Putamen (tissue), 1 donor: Measurements from ENCODE around the gene YWHAB.

ENCODE experiments used
- DNase-seq: peaks from one replicate; pipeline ENCODE4 v3.0.0-alpha.2; 2016; ENCODE audit warnings: low spot score

Gene YWHAB

DNA sequence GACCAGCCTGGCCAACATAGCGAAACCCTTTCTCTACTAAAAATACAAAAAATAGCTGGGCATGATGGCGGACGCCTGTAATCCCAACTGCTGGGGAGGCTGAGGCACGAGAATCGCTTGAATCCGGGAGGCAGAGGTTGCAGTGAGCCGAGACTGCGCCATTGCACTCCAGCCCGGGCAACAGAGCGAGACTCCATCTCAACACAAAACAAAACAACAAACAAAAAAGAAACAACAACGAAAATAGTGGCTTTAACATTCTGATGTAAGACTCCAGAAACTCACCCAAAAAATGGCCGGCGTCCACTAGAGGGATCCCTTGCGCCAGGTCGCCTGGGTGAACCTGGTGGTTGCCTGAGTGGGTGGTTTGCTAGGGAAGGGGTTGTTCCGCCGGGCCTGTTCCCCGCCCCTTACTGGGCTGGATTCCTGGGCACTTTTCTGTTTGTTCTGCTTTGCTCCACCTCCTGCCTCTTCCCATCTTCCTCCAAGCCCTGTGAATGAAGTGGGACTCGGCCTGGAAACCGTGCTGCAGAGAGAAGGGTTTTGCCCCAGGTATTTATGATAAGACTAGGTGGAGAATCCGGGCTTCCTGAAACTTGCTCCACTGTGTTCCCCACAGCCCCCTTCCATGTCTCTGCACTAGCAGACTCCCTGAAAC is 25.9 kb downstream of the YWHAB start:
- DNase-seq: no peak

DNA sequence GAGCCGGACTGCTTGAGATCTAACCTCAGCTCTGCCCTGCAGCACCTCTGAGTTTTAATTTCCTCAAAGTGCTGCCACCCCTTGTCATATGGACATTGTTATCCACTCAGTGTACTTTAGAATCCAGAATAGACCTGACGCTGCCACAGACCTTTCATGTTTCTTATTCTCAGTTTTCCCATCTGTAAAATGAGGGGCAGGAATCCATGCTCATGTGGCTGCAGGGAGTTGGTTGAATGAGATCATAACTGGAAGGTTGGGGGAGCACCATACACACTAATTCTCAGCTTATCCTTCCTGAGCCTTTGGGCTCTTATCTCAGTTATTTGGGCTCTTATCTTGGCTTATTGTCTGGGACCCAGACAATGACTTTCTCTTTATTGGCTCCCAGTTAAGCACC is 26.7 kb downstream of the YWHAB start:
- DNase-seq: no peak

DNA sequence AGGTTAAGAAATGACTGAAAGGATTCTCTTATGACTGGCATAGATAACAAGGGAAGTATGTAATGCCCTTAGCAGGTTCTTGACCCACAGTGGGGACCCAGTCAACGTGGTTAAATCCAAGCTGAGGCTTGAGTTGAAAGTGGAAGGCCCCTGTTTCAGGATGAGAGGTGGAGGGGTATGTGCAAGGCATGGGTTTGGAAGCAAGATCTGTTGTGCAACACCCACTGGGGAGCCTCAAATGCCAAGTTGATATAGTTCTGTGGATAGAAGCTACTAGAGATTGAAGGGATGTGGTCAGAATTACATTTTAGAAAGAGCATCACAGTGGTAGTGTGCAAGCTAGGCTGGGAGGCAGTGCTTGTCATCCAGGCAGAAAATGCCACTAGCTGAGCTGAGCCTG is 29.4 kb downstream of the YWHAB start:
- DNase-seq: no peak

DNA sequence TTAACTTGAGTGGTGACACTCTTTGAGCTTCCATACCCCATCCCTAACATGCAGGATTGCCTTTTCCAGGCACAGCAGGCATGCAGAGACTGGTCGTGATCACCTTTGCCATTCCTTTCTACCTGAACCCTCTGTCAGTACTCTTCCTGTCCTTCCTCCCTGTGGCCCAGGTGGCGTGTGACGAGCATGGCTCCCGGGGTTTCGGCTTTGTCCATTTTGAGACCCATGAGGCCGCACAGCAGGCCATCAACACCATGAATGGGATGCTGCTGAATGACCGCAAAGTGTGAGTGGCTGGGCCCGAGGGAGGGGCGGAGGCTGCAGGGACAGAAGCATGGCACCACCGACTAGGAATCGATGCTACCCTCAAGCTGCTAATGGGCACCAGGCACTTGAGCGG is 31.1 kb downstream of the YWHAB start:
- no peak for DNase-seq

DNA sequence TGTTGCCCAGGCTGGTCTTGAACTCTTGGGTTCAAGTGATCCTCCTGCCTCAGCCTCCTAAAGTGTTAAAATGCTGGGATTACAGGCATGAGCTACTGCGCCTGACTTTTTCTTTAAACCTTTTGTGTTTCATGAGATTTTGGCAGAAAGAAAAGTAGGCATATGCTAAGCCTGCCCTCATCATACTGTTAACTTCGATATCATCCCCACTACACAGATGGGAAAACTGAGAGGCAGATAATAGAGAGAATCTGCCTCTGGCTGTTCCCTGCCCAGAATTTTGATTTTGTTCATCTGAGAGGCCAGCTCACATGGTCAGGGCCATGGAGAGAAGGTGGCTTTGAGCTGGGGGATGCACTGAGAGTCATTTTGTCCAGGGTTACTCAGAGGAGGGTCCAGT is 31.9 kb downstream of the YWHAB start:
- DNase-seq: no peak

DNA sequence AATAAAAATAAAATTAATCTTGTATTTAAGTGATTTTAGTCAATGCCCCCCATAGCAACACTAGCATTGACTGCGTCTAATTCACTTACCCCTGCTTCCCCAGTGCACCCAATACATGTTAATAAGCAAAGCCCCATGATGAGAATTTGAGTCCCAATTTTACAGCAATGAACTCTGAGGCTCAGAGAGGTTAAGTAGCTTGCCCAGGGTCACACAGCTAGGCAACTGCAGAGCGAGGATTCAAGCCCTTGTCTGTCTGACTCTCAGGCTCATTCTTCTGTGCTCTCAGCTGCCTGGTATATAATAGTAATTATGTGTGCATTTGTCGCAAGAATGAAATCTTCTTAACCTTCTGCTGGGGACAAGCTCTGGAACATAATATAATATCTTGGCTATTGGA is 32.8 kb downstream of the YWHAB start:
- DNase-seq: no peak

DNA sequence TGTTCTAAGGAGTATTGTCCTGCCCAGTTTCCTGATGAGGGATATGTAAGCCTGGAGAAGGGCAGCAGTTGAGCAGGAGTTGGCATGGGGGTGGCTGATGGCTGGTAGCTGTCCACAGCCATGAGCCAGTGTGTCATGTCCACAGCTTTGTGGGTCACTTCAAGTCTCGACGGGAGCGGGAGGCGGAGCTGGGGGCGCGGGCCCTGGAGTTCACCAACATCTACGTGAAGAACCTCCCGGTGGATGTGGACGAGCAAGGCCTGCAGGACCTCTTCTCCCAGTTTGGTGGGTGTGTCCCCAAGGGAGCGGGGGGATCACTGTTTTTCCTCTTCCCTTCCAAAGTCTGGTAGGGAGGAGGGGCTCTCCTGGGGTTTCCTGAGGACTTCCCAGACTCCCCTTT is 33.3 kb downstream of the YWHAB start:
- DNase-seq: no peak

DNA sequence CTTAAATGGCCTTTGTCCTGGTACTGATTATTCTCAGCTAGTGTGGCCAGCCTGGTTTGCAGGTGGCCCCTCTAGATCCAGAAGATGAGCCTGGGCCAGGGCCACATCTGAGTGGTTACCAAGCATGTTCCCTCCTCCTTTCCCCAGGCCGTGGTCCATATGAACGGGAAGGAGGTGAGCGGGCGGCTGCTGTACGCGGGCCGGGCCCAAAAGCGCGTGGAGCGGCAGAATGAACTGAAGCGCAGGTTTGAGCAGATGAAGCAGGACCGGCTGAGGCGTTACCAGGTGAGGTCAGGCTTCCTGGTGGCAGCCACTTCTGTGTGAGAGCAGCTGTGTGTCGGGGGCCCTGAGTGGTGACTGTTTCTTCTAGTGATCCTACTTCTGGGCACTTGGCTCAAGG is 35.9 kb downstream of the YWHAB start:
- no peak for DNase-seq

DNA sequence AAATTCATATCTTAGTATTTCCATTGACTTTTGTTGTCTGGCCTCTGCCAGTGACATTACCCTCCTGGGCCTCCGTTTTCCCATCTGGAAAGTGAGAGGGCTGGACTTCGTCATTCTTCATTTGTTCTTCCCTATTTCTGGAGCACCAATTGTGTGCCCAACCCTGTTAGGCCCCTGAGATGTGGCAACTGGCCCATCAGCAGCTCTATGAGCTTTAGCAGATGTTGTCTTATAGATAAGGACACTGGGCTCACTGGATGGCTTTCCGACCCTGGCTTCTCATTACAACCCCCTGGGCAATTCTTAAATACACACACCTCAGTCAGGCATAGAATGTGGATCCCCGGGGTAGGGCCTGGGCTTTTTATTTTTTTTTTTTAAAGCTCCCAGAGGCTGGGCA is 39.0 kb downstream of the YWHAB start:
- DNase-seq: no peak

DNA sequence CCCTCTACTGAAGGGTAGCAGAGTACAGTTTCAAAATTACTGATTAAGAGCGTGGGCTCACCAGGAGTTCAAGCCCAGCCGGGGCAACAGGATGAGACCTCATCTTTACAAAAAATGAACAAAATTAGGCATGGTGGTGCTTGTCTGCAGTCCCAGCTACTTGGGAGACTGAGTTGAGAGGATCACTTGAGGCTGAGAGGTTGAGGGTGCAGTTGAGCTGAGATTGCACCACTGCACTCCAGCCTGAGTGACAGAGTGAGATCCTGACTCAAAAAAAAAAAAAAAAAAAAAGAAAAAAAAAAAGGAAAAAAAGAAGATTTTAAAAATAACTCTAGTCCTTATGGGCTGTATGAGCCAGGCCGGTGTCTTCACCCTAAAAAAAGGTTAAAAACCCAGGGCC is 43.1 kb downstream of the YWHAB start:
- DNase-seq: no peak

DNA sequence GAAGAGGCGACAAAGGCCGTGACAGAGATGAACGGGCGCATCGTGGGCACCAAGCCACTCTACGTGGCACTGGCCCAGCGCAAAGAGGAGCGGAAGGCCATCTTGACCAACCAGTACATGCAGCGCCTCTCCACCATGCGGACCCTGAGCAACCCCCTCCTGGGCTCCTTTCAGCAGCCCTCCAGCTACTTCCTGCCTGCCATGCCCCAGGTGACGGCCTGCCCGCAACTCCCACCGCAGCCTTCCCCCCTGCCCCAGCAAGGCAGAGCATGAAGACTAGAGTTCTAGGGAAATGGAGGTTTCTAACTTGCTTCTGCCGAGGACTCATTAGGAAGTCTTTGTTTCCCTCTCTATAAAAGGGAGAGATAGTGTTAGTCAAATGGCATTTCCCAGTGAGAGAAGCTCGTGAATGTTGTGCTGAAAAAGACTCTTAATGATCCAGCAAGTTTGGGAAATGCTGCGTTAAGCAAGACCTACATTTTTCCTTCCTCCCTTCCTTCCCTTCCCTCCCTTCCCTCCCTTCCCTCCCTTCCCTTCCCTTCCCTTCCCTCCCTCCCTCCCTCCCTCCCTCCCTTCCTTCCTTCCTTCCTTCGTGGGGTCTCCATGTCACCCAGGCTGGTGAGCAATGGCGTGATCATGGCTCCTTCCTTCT is 45.1 kb downstream of the YWHAB start:
- no peak for DNase-seq

DNA sequence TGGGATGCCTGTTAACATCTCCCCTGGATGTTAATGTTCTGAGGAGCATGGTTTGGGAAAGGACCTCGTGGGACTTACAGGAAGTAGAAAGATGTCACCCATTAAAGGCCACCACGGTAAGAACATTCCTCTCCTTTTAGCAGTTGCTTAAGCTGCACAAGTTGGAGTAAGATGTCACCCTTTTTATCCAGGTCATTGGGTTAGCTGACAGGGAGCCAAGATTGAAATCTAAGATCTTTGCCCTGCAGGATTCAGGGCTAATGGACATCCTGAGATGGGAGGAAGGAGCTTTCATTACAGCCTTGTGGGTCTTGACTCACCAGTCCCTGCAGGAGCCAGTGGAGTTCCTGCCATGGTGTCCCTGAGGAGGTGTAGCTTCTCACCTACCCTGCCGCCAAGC is 46.4 kb downstream of the YWHAB start:
- no peak for DNase-seq

DNA sequence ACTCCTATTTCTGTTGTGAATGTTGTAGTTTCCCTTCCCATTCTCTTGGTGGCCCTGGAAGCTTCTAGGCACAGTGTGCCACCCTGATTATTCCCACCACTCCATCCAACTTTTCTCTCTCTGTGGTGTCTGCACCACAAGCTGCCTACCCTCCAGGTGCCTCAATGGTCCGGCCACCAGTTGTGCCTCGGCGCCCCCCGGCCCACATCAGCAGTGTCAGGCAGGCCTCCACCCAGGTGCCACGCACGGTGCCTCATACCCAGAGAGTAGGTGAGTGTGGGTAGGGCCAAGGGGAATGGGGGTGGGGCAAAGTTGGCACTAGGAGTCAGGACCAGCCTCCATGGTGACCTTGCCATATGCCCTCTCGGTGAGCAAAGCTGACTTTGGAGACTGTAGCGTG is 47.4 kb downstream of the YWHAB start:
- no peak for DNase-seq

DNA sequence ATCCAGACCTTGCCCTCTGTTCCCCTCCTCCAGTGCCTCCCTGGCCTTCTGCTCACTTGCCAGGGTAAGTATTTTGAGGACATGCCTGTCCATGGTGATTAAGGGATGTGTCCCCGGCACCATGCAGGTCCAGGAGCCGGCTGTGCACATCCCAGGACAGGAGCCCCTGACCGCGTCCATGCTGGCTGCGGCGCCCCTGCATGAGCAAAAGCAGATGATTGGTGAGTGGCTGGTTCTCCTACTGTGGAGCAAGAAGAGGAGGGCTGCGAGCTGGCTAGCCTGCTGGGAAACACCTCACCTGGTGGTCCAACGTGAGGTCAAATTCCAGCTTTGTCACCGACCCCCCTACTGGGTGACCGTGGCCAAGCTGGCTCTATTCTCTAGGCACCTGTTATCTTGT is 51.0 kb downstream of the YWHAB start:
- DNase-seq: no peak

DNA sequence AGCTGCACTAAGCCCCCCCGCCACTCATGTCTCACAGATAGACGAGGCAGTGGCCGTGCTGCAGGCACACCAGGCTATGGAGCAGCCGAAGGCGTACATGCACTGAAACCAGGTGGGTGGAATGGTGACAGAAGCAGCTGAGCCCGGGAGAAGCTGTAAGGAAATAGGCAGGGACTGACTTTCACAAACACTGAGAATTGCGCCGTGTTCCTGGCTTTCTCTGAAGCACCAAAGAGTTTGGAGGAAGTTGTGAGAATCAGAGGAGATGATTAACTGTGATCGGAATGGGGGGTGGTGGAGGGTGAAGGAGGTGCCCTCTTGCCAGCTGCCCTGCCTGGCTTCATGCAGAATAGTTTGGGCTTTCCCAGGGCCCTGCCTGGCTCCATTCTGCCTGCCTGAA is 53.1 kb downstream of the YWHAB start:
- peak; percentile 20 for DNase-seq

DNA sequence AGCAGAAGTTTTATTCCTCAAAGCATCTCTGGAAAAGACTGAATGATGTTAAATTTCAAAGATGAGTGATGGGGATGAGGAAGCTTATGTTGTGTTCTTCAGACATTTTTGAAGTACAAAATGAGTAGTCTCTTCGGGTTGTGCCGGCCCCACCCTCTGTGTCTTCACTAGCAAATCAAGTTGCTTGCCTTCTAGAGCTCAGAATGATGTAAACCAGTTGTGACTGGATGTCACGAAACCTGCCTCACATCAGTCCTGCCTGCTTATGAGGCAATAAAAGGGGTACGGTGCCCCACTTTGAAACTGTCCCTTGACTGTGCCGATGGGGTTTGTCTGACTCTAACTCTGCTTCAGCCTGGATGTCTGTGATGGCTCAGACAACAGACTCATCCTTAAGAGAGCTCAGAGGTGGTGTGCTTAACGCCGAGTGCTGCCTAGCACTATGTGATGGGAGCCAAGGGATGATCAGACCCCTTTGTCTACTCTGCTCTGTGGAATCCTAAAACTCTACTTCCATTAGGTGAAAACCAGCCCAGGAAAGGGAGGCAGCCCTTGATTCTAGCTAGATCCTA is 55.7 kb downstream of the YWHAB start:
- no peak for DNase-seq

DNA sequence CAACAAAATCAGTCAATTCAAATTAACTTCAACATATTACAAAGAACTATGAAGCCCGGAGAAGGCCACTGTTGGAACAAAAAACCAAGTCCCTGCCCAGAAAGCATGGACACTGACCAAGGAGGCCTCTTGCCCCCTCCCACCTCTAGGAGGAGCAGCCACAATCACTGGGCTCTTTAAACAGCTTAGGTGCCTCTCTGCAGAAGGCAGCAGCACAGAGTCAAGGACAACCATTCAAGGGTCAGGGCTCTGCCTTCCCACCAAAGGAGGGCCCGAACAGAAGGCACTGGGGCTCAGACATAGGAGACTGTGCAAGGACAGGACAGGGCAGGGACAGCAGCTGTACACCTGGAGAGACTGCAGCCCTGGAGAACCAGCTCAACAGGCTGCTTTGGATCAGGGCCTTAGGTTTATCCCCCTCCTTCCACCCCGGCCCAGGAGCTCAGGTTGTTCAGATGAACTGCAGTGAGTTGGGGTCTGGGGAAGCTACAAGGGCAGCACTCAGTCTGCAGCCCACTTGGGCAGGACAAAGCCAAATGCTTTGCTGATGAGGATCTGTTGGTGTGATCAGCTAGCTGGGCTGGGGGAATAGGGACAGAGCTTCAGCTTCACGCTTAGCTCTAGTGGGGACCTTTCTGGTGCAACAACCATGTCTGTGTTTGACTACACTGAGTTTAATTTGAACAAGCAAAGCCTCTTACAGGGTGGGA is 56.9 kb downstream of the YWHAB start:
- no peak for DNase-seq

DNA sequence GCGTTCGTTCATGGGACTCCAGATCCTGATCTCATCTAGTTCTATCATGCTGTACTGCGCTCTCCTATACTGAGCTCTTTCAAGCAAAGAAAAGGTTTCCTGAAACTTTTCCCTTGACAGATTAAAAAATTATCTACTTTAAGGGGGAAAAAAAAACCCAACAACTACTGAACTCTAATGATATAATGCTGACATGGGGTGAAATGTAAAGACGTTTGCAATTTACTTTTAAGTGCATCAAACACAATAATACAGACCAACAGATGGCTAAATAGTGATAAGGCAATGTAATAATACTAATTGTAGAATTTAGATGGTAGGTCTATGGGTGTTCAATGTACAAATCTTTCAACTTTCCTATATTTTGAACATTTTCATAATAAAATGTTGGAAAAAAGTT is 58.3 kb downstream of the YWHAB start:
- no peak for DNase-seq

DNA sequence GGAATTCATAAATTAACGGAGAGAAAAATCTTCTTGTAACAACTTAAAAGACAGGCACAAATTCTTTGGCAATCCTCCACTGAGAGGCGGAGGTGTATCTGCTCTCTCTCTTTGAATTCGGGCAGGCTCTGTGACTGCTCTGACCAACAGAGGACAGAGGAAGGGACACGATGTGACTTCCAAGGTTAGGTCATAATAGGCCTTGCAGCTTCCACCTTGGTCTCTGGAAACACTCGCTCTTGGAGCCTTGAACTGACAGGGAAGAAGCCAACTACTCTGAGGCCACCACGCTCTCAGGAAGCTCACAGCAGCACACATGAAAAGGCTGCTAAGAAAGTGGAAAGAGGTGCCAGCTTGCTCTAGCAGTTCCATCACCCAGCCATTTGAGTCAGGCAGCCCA is 59.8 kb downstream of the YWHAB start:
- DNase-seq: no peak

DNA sequence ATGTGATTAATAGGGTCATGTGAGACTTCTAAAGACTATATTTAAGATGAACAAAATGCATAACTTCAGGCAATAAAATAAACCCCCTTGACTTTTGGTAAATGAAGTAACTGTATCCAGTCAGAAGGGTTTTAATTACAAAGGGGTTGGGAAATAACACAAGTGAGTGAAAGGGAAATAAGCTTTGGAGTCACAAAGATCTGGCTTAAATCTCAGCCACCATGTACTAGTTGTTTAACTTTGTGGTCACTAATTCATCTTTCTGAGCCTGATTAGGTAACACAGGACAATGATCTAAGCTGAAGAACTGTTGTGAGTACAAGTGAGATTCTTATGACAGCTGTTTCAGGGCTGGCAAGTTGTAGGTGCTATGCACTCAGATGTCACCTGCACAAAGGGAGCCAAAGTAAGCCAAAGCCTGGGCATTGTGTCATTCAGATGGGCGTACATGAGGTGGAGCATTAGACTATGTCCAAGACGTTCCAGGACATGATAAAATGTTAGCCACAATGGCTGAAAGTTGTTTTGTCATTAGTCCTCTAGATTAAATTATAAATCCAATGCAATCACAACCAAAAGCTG is 60.9 kb downstream of the YWHAB start:
- DNase-seq: no peak

DNA sequence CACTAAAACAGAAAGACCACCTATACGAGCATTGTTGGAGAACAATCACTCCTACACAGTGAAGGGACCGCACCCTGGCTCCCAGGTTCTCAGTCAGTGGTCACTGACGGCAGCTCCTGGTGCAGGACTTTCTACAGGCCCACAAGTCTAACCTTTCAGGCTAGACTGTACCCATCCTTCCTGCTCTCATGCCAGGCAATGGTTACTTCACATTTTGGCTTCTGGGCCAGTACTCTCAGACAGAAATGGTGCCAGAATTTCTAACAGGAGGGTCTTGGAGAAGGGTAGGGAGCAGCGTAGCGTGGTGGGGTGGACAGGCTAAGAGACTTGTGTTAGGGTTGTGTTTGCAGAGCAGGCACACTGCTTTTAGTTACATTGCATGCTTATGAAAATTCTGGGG is 62.6 kb downstream of the YWHAB start:
- no peak for DNase-seq

DNA sequence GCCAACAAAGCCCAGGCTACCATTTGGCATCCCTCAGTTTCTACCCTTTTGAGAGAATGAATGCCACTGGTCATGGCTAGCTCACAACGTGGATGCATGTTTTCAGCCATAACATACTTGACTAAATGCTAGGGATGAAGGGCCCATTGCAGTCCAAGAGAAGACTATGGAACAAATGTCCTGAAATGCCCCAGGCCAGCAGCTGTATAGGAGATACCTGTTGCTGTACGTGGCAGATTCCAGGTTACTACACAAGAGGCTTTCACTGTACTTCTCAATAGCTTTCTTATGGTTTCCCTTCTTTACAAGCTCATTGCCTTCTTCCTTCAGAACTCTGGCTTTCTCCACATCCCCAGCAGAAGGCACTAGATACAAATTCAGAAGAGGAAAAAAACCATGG is 63.0 kb downstream of the YWHAB start:
- no peak for DNase-seq

DNA sequence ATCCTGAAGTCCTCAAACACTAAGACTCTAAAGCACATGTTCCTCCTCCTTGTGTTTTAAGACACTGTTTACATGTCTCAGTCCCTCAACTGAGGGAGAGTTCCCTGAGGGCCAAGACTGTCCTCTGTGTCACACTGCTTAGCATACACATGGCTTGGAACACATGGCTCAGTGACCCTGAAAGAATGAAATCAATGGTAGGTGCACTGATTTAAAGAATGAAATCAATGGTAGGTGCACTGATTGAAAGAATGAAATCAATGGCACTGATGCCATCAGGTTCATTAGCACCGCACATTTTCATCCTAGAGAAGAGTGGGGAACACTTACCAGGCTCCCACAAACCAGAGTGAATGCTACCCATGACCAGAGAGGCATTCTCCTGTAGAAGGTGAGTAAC is 64.9 kb downstream of the YWHAB start:
- no peak for DNase-seq
